NT2/D1 (cell line): ENCODE measurements around the gene MAT1A.
"Not testable (repeated sequence)": the region's sequence is repeated elsewhere in the genome, so short reads cannot be mapped to it uniquely, and the experiment has no call there.

Experiments
- DNase-seq: peaks from one replicate; pipeline ENCODE4 v3.0.0-alpha.2; 2011; ENCODE audit warnings: low read depth, low spot score
- H3K27me3 ChIP-seq: 2 replicates; pipeline ENCODE4 v1.6.0; 2011; ENCODE audit warnings: mild to moderate bottlenecking; ENCODE audit not compliant: insufficient read length, insufficient read depth
- H3K36me3 ChIP-seq: 2 replicates; pipeline ENCODE4 v1.6.1; 2011; ENCODE audit warnings: mild to moderate bottlenecking, low read length, mixed read lengths; ENCODE audit not compliant: insufficient read depth, insufficient read length
- H3K4me1 ChIP-seq: 2 replicates; pipeline ENCODE4 v1.5.1; 2011; ENCODE audit not compliant: insufficient read depth, insufficient read length
- H3K4me3 ChIP-seq: 2 replicates; pipeline ENCODE4 v1.5.1; 2011; ENCODE audit warnings: low read depth; ENCODE audit not compliant: insufficient read length
- H3K9ac ChIP-seq: 2 replicates; pipeline ENCODE4 v1.6.0; 2011; ENCODE audit warnings: low read depth; ENCODE audit not compliant: insufficient read length
- H3K9me3 ChIP-seq: 2 replicates; pipeline ENCODE4 v1.5.1; 2011; ENCODE audit warnings: mild to moderate bottlenecking, low read length; ENCODE audit not compliant: insufficient read depth

Gene MAT1A

DNA sequence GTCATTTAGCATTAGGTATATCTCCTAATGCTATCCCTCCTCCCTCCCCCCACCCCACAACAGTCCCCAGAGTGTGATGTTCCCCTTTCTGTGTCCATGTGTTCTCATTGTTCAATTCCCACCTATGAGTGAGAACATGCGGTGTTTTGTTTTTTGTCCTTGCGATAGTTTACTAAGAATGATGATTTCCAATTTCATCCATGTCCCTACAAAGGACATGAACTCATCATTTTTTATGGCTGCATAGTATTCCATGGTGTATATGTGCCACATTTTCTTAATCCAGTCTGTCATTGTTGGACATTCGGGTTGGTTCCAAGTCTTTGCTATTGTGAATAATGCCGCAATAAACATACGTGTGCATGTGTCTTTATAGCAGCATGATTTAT lies 66.4 kb downstream of the MAT1A start:
- H3K9me3 ChIP-seq, H3K4me1 ChIP-seq, H3K4me3 ChIP-seq, H3K9ac ChIP-seq, H3K27me3 ChIP-seq, DNase-seq, H3K36me3 ChIP-seq: not testable (repeated sequence)
